Measurements from ENCODE around the gene BDH1.

Gene BDH1

DNA sequence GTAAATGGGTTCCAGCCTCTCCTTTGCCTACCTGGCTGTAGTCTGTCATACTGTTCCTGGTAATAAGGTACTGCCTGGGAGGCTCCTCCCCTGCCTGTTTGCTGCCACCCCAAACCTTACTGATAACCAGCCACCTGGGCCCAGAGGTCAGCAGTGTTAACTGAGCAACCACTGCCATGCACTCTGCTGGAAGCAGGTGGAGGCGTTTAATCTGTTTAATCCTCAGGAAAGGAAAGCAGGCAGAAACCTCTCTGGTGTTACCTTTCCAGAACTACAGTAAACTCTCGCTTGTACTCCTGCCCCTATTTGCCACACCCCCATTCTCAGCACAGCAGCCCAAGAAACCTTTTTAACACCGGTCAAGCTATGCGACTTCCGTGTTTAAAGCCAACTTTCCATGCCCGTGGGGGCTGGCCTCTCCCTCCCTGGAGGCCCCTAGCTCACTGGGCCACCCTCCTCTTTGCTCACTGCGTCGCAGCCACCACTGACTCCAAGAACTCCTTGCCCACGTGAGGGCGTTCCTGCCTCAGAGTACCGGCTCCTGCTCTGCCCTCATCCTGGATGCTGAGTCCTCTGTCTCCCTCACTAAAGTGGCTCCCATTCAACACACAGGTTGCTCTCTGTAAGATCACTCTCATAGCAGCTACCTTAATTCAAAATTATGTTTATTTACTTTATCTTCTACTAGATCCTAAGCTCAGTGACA, 8.3 kb downstream of the BDH1 start:
- no peak for DNase-seq

DNA sequence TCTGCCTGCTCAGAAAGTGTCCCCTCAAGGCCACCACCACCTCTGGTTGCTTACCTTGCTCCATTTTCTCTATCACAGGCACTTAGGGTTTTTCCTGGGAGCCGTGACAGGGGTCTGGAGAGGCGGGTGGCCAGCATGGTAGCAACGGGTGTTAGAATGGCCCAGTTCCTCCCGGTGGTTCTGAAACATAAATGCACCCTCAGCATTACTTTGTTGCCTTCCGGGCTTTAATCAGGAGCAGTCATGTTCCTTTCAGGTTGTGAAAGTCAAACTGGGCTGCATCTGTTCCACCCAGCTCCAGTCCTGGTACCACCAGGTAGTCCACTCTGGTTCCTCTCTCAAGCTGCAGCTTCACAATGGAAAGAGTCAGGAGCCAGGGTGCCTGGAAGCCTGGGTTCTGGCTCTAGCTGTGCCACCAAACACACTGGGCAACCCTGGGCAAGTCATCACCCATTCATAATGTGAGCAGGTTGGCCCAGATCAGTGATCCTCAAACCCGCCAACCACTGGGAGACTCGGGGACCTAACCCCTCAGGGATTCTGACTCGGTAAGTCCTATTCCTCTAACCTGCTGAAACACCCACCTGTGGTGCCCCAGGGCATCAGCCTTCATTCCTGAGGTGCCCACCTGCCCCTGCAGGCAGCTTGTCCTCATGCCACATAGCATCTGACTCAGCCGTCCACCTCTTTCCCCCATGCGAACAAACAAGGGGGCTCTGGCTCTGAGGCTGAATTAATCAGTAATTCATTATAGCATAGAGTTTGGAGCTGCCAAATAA, 9.3 kb downstream of the BDH1 start:
- no peak for DNase-seq

DNA sequence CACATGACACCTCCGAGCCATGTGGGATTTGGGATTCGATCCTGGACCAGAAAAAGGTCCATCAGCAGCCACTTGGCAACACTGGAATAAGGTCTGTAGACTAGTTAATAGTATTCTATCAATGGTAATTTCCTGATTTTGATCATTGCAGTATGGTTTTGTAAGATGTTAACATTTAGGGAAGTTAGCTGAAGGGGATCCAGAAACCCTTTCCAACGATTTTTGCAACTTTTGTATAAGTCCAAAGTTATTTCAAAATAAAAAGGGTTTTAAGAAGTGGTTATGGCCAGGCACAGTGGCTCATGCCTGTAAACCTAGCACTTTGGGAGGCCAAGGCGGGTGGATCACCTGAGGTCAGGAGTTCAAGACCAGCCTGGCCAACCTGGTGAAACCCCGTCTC, 10.2 kb downstream of the BDH1 start:
- no peak for DNase-seq

DNA sequence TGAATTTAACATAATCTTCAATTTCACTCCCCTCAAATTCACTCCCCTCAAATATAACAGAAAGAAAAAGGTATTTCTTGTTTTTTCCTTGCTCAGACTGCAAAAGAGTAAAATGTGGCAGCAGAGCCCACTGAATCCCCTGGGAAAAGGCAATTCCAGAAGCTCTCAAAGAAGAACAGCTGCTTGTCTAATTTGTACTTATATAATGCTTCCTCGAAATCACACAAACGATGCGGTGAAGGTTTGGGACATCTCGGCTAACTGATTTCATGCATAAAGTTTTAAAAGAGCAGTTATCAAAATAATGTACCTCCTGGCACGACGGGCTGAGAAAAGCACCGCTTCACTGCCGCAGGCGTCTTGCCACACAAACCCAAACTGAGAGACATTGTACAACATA, 10.7 kb downstream of the BDH1 start:
- peak; percentile 65 for DNase-seq

DNA sequence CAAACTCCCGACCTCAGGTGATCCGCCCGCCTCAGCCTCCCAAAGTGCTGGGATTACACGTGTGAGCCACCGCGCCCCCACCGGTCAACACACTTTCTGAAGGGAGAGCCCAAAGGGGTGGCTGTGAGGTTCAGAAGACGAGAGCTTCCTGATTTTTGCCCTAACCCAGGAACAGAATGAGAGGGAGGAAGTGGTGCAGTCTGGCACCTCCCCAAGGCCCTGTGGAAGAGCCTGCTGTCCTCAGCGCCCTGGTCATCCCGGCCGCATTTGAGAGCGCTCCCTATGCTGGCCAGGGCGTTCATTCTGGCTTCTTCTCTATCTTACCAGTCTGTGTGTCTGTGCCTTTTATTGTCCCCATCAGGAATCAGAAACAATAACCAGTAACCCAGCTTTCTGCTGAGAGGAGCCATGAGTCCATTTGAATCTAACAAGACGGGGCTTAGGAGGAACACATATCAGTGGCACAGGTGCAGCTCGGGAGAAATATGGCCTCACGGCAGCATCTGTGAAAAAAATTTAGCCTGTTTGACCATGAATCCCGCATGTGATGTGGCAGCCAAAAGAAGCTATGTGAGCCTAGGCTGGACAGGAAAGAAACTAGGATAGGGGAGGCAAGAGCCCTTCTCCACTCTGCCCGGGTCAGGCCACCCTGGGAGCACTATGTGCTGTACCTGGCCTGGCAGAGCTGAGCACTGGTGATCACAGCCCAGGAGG, 12.9 kb downstream of the BDH1 start:
- DNase-seq, result no peak

DNA sequence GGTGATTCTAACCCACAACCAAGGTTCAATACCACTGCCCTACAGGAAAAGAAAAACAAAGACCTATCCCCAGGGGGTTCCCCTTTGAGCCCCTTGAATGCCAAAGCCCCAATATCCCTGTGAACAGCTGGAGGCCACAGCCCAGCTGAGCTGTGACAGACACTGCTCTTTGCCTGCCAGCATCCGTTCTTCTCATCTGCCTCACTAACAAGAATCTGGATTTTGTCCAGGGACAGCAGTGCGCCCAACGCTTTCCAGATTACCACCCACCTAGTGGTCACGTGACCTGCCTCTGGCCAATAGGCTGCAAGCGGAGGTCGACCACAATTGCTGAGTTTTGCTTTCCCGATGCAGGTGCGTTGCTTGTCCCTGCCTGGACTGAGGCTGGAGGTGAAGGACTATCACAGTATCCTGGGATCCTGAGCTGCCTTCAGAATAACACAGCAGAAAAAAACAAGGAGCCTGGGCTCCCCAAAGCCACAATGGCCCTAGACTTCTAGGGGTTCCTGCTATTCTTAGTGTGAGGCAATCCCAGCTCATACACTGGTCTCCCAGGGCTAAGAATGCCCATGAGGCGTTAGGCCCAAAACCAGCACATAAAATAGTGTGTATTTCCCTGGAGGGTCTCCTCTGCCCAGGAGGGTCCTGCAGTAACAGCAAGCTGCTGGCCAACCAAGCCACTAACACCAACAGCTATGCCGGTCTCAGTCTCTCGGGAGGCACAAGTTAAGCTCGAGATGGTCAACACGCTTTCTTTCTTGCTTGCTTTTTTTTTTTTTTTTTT, 13.8 kb downstream of the BDH1 start:
- peak; percentile 19 for DNase-seq

DNA sequence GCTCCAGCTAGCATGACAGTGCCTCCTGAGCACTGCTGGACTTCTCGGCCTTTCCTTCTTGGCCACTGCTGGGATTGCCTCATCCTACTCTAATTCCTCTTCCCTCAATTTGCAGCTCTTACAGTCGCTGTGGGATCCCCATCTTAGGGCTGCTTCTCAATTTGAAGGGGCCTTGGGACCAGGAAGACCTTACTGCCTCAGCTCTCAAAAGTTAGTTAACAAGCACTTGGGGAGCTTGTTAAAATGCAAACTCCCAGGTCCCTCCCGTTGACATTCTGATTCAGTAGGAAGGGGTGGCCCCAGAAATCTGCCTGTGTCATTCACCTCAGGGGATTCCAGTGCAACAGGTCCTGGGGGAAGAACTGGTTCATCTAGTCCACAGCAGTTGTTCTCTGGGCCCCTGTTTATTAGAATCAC, 14.8 kb downstream of the BDH1 start:
- no peak for DNase-seq

DNA sequence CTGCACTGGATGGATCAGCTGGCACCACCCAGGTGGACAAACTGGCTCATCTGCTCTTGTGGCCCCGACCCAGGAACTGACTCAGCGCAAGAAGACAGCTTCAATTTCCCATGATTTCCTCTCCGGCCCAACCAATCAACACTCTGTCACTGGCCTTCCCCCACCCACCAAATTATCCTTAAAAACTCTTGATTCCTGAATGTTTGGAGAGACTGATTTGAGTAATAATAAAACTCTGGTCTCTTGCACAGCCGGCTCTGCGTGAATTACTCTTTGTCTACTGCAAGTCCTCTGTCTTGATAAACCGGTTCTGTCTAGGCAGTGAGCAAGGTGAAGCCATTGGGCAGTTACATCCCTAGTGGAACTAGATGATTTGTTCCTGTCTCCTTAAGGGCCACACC, 16.1 kb downstream of the BDH1 start:
- DNase-seq, result no peak

DNA sequence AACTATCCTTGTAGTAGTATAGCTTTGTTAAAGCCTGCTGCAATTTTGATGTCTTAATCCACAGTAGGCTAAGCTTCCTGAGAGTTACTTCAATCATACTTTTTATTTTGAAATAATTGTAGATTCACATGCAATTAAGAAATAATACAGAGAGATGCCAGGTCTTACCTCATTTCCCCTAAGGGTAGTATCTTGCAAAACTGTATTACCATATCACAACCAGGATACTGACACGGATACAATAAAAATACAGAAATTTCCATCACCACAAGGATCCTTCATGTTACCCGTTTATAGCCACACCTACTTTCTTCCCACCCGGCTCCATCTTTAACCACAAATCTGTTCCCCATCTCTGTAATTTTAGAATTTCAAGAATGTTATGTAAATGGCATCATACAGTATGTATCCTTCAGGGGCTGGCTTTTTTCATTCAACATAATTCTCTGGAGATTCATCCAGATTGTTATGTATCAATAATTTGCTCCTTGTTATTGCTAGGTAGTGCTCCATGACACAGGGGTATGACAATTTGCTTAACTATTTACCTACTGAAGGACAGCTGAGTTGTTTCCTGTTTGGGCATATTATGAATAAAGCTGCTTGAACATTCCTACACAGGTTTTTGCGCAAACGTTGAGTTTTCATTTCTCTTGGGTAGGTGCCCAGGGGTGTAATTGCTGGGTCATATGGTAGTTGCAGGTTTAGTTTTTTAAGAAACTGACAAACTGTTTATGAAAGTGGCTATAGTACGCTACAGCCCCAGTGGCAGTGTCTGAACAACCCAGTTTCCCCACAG, 21.6 kb downstream of the BDH1 start:
- no peak for DNase-seq

DNA sequence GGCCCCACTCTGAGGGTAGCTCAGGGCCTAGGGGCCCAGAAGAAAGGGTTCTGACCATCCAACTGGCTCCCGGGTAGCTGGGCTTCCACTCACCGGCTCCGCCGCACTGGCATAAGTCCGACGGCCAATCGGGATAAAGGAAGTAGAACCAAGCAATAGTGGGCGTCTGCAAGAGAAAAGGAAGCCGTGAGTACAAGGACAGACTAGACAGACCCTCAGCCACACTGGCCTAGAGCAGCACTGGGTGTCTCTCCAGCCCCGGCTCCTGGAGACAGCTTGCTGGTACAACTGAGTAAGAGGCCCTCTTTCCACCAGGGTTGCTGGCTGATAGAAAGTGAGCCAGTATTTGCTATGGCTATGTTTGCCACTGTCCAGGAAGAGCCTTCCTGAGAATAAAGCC, 22.4 kb downstream of the BDH1 start:
- no peak for DNase-seq

DNA sequence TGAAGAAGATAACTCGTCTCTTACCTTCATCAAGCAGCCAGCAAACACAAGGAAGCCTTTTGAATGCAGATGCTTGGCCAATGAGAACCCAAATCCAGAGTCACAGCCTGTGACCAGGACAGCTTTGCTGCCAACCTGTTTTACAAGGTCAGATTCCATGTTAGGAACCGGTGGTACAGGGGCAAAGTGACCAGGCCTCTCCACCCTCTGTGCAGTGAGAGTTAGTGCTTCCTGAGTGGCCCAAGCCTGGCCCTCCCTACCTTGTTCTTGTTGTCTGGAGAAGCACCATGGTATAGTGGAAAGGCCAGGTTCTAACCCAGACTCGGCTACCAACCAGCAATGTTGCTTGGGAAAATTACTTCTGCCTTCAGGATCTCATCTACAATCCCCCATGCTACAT, 23.4 kb downstream of the BDH1 start:
- DNase-seq, result no peak

DNA sequence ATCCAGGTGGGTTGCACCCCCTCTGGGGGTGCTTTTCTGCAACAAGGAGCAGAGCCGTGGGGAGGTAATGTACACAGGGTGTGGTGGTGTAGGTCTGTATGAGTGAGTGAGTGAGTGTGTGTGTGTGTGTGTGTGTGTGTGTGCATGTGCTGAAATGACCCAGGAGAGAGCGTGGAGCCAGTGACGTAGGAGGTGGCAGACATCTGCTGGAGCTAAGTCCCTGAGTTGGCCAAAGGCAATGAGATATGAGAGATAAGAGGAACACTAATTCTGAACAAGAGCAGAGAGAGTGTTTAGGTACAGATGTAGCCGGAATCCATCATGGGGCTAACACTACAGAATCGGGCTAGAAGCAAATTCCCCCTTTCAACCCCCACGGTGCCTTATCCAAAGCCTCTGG, 27.6 kb downstream of the BDH1 start:
- no peak for DNase-seq

DNA sequence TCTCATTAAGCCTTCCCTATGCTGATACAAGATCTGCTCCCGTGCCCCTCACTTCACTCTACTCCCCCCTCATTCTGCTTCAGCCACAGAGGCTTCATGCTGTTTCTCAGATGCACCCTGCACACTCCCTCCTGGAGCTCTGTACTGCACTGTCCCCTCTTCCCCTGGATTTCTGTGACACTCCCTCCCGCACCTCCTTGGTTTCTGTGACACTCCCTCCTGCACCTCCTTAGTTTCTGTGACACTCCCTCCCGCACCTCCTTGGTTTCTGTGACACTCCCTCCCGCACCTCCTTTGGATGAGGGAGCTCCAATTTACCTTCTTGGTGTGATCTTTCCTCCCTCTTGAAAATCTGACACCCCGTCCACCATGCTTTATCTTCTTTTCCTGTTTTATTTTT, 28.2 kb downstream of the BDH1 start:
- DNase-seq, result no peak

DNA sequence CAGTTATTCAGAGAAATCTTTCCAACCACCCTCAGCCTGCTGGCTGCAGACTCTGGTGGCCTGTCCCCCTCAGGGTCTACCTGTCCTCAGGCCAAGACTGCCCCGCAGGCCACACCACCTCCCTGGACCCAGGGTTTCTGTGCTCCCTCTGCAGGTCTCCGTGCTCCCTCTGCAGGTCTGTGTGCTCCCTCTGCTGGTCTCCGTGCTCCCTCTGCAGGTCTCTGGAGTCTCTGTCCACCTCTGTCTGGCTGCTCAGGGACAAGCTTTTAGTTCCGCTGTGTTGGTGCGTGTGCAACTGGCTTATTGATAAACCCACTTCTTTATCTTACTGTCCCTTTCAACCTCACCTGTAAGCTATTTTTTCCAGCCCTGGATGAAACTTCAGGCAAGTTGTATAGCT, 30.1 kb downstream of the BDH1 start:
- DNase-seq, result no peak

DNA sequence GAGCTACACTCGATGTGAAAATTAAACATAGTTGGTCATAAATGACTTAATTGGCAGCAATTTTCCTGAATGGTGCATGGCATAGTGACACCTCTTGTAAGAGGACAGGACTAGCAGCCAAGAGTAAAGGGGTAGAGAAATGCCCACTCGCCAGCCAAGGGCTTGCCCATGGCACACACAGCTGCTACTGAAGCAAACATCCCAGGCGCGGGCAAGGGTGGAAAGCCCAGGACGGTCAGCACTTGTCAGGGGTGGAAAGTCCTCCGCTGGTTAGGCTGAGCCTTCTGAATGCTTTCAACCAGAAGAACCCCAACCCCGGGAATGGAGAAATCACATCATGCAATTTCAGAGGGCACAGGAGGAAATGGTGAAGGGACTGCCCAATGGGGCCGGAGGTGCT, 31.6 kb downstream of the BDH1 start:
- DNase-seq, result no peak

DNA sequence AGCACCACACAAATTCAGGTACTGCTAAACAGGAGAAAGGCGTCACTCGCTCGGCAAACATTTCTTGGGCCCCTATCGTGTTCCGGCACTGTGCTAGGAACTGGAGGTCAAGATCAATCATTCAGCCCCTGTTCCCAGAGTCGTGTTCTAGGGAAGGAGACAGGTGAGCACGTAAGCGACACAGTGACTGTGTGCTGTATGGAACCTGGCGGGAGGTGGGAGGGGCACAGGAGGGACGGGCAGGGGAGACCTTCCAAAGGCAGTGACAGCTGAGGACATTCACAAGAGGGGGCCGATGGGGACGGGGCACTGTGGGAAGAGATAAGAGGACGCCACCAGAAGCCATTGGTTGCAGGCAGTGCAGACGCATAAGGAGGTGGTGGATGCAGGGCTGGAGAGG, 32.2 kb downstream of the BDH1 start:
- DNase-seq, result no peak

DNA sequence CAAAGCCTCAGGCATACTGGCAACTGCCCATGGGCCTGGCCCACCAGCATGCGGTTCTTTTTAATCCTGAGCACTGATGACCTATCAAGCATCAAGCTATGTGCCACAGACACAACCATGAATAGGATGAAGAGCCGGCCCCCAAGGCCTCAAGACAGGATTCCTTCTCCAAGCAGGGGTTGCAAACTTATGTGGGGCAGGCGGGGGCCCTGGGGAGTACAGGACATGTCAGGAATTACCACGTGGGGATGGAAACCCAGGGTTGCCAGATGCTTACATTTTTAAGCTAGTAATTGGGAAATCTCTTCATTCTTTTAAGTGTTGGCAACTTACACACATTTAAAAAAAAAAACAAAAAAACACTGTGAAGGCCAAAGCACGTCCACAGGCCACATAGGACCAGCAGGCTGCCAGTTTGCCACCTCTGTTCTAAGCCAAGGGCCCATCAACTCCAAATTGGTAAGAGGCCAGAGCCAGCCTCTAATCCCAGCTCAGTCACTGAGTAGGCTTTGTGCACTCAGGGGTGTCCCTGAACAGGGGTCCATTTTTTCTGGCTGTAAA, 32.8 kb downstream of the BDH1 start:
- DNase-seq, result no peak

DNA sequence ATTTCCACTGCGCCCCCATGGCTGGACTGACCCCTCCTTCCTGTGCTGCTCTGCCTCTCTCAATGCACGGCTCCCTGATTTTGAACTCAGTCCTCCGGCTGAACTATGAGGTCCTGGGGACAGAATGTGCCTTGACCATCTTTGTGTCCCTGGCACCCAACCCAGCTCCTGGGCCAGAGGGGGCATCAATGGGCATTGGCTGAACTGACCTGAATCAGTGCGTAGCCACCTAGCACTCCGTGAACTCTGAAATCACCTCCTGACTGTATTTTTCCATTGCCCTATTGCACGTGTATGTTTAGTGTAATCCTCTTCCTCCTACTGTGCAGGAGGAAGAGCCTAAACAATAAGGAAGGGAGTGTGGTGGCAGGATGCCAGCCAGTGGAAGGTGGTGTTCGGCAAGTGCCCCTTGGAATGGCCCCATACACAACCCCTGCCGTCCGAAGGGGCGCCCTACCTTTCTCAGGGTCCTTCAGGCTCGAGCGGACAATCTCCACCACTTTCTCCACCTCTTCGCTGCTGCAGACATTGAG, 33.5 kb downstream of the BDH1 start:
- DNase-seq, result no peak

DNA sequence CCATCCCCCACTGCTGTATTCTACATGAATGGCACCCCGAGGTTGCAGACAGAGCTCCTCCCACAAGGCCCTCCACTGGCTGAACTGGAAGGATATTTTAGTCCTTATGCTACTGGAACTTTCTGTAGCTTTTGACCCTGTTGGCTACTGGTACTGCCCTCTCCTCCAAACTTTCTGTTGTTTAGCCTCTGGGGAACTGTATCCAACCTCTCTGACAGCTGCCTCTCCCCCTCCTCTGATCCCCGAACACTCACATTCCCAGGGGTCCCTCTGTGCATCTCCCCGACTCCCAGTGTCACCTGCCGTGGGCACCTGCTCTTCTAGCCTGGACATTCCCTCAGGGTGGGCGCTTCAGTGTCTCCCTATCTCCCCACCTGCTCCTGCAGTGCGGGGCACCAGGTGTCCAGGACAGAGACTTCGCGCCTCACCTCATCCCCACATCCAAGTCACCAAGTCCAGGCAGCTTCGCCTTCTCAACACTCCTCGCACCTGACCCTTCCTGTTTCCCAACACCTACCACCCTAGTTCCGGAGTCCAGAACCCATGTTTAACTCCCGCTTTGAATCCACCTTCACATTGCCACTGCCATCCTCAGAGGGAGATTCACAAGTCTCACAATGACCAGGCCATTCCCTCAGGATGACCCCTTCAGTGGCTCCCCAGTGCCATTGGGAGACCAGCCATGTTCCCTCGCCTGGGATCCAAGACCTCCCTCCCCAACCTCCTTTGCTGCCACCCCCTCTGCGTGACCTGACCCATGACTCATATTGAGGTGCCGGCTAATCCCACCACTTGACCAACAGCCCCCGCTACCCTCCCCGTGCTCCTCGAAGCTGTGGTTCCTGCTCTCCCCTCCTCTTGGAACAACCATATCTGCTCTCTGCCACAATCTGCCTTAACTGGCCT, 34.2 kb downstream of the BDH1 start:
- DNase-seq, result no peak
